ENCODE results near the gene DOCK2. TPM values are rescaled to one million over a fixed set of nuclear protein-coding genes. Genes with fewer than 3 reads are reported as not detected.

DOCK2 gene
- total RNA-seq, 1 experiment from 2014 or later, result 2.2 TPM

DNA sequence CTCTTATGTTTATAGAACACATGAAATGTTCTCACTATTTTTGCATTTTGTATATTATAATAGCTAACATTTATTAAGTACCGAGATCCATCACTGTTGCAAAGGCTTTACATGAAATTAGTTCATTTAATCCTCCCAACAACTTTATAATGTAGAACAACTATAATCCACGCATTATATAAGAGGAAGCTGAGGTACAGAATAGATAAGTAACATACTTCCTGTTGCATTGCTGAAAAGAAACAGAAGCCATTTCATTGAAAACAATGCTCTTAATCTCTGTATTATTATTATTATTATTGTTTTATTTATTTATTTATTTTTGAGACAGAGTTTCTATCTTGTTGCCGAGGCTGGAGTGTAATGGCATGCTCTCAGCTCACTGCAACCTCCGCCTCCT, 351.1 kb downstream of the DOCK2 start:
- BruUV-seq (replicated peaks), result no TSS peak

DNA sequence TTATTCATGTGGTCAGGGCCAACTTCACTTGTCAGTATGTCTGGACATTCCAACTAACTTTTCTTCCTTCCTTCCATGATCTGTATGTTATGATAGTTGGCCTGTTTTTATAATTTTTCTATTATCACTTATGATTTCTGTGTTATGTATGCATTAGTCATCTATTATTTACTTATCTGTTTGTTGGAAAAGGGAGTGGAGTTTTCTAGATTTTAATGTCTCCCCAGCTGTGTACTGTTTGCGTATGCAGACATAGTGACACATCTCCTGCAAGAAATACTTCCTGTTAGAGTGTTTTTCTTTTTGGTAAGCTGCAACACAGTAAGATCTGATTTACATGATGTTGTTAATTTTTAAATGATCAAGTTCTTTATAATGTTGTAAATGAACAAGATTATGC, 351.9 kb downstream of the DOCK2 start:
- no peak for DNase-seq (ENCODE audit: low spot score)
- Histone ChIP-seq H3K27ac (ENCODE audit: low read depth, low read length, poor library complexity, severe bottlenecking) (no peak overlapping the region), H3K4me1 (ENCODE audit: insufficient read depth, low read length, poor library complexity, severe bottlenecking) (no peaks in the 10 kb centered on the region), H3K27me3 (replicated peaks; ENCODE audit: insufficient read depth, low read depth, low read length, poor library complexity) (no peaks in the 10 kb centered on the region), H3K9me3 (ENCODE audit: low read depth, low read length, poor library complexity, severe bottlenecking) (no peaks in the 10 kb centered on the region), H3K4me3 (ENCODE audit: low read depth, low read length, poor library complexity, severe bottlenecking) (no peak overlapping the region), H3K36me3 (ENCODE audit: insufficient read depth, low read length, poor library complexity, severe bottlenecking) (no peaks in the 10 kb centered on the region)
- no TSS peak for BruUV-seq (replicated peaks)
- no peak for TF ChIP-seq EZH2 (IDR thresholded peaks at IDR 0.05; ENCODE audit: borderline replicate concordance, low read depth, low read length, poor library complexity, severe bottlenecking)
- TF ChIP-seq, protein P1, sequence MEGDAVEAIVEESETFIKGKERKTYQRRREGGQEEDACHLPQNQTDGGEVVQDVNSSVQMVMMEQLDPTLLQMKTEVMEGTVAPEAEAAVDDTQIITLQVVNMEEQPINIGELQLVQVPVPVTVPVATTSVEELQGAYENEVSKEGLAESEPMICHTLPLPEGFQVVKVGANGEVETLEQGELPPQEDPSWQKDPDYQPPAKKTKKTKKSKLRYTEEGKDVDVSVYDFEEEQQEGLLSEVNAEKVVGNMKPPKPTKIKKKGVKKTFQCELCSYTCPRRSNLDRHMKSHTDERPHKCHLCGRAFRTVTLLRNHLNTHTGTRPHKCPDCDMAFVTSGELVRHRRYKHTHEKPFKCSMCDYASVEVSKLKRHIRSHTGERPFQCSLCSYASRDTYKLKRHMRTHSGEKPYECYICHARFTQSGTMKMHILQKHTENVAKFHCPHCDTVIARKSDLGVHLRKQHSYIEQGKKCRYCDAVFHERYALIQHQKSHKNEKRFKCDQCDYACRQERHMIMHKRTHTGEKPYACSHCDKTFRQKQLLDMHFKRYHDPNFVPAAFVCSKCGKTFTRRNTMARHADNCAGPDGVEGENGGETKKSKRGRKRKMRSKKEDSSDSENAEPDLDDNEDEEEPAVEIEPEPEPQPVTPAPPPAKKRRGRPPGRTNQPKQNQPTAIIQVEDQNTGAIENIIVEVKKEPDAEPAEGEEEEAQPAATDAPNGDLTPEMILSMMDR (conservative IDR thresholded peaks at IDR 0.05; ENCODE audit: low read depth, low read length), result no peak
- POLR2A ChIA-PET (ENCODE audit: low non-redundant PET), result no interaction called here
- CTCF ChIA-PET, result interaction anchor here (0.6 kb wide), 1 partner anchor 9 kb away, joined by 3 read pairs; the partner anchor contains the start of gene INSYN2B
- intact Hi-C loops (cut with micrococcal nuclease; ENCODE audit: unreplicated experiment), result no loop called here

More for the DNA sequence above, 351.1 kb downstream of the DOCK2 start:
- Histone ChIP-seq H3K36me3 (ENCODE audit: insufficient read depth, low read length, poor library complexity, severe bottlenecking) (no peaks in the 10 kb centered on the region), H3K4me1 (ENCODE audit: insufficient read depth, low read length, poor library complexity, severe bottlenecking) (no peaks in the 10 kb centered on the region), H3K4me3 (ENCODE audit: low read depth, low read length, poor library complexity, severe bottlenecking) (no peak overlapping the region), H3K9me3 (ENCODE audit: low read depth, low read length, poor library complexity, severe bottlenecking) (no peaks in the 10 kb centered on the region), H3K27ac (ENCODE audit: low read depth, low read length, poor library complexity, severe bottlenecking) (no peak overlapping the region), H3K27me3 (replicated peaks; ENCODE audit: insufficient read depth, low read depth, low read length, poor library complexity) (no peaks in the 10 kb centered on the region)
- POLR2A ChIA-PET (ENCODE audit: low non-redundant PET), result no interaction called here
- no peak for DNase-seq (ENCODE audit: low spot score)
- intact Hi-C loops (cut with micrococcal nuclease; ENCODE audit: unreplicated experiment), result no loop called here
- TF ChIP-seq, protein P1 (conservative IDR thresholded peaks at IDR 0.05; ENCODE audit: low read depth, low read length), result no peak
- TF ChIP-seq EZH2 (IDR thresholded peaks at IDR 0.05; ENCODE audit: borderline replicate concordance, low read depth, low read length, poor library complexity, severe bottlenecking), result no peak
- CTCF ChIA-PET, result no interaction called here

DNA sequence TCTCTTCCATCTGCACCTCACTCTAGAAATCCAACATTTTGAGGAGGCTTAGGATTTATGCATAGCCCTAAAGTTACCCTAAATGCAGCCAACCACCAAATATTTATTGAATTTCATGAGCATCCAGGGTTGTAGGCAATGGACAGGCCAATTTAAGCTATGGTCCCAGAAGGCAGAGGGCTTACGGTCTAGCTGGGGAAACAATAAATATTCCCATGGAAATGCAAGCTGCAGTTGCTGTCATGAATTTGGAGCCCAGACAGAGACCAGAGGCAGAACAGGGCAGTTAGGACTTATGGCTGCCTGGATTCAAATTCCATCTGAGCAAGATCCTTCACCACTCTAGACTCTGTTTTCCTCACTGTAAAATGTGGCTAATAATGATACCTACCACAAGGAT, 352.3 kb downstream of the DOCK2 start:
- H3K27ac ChIP-seq (ENCODE audit: low read depth, low read length, poor library complexity, severe bottlenecking), result no peak overlapping the region
- no TSS peak for BruUV-seq (replicated peaks)
- ChIA-PET CTCF (interaction anchor here (0.6 kb wide), 1 partner anchor 9 kb away, joined by 3 read pairs; the partner anchor contains the start of gene INSYN2B), POLR2A (ENCODE audit: low non-redundant PET) (no interaction called here)
- H3K4me3 ChIP-seq (ENCODE audit: low read depth, low read length, poor library complexity, severe bottlenecking), result no peak overlapping the region
- no peaks in the 10 kb centered on the region for H3K4me1 ChIP-seq (ENCODE audit: insufficient read depth, low read length, poor library complexity, severe bottlenecking)
- intact Hi-C loops (cut with micrococcal nuclease; ENCODE audit: unreplicated experiment), result no loop called here
- TF ChIP-seq EZH2 (IDR thresholded peaks at IDR 0.05; ENCODE audit: borderline replicate concordance, low read depth, low read length, poor library complexity, severe bottlenecking), result no peak
- TF ChIP-seq, protein P1 (conservative IDR thresholded peaks at IDR 0.05; ENCODE audit: low read depth, low read length), result no peak
- H3K9me3 ChIP-seq (ENCODE audit: low read depth, low read length, poor library complexity, severe bottlenecking), result no peaks in the 10 kb centered on the region
- DNase-seq (ENCODE audit: low spot score), result no peak
- no peaks in the 10 kb centered on the region for H3K36me3 ChIP-seq (ENCODE audit: insufficient read depth, low read length, poor library complexity, severe bottlenecking)
- H3K27me3 ChIP-seq (replicated peaks; ENCODE audit: insufficient read depth, low read depth, low read length, poor library complexity), result no peaks in the 10 kb centered on the region

All from A673 (cell line).